Mesodermal cell (in vitro differentiated cells): ENCODE data around the gene REG1B. TPM values are rescaled to one million over a fixed set of nuclear protein-coding genes. Genes with fewer than 3 reads are reported as not detected.

Experiments used
- H3K27ac ChIP-seq: 2 replicates; pipeline ENCODE4 v1.7.0; 2013; ENCODE audit warnings: mild to moderate bottlenecking, low read depth, low read length, moderate library complexity; ENCODE audit not compliant: severe bottlenecking
- H3K36me3 ChIP-seq: 2 replicates; pipeline ENCODE4 v1.7.1; 2013; ENCODE audit warnings: mild to moderate bottlenecking, low read length, moderate library complexity; ENCODE audit not compliant: control insufficient read depth, insufficient read depth
- H3K4me1 ChIP-seq: one replicate; pipeline ENCODE4 v1.7.1; 2013; ENCODE audit warnings: mild to moderate bottlenecking, low read length; ENCODE audit not compliant: insufficient read depth, control insufficient read depth, poor library complexity, severe bottlenecking
- H3K4me3 ChIP-seq: 2 replicates; pipeline ENCODE4 v1.7.0; 2013; ENCODE audit warnings: low read length, control low read depth, mild to moderate bottlenecking; ENCODE audit not compliant: insufficient read depth, poor library complexity, severe bottlenecking; ENCODE audit errors: extremely low read depth
- H3K9me3 ChIP-seq: 2 replicates; pipeline ENCODE4 v1.7.1; 2013; ENCODE audit warnings: mild to moderate bottlenecking, low read length, moderate library complexity; ENCODE audit not compliant: control insufficient read depth
- WGBS, 2 experiments: methylation state at CpG; one replicate each; pipeline ENCODE4 v1.1.5; 2013; ENCODE audit warnings: missing lambda C conversion rate in 2 of 2; ENCODE audit not compliant: insufficient coverage in 2 of 2; 5-methylcytosine and 5-hydroxymethylcytosine counted together
- polyA plus RNA-seq, 2 experiments: library from polyadenylated mRNA; stranded (reverse); fragments of 50-300 nt; gene quantifications; one replicate each; pipeline ENCODE4 v1.2.3, GENCODE V29; 2013

REG1B gene, protein sequence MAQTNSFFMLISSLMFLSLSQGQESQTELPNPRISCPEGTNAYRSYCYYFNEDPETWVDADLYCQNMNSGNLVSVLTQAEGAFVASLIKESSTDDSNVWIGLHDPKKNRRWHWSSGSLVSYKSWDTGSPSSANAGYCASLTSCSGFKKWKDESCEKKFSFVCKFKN
- not detected for polyA plus RNA-seq (2013, experiment 1 of 2)
- not detected for polyA plus RNA-seq (2013, experiment 2 of 2)

DNA sequence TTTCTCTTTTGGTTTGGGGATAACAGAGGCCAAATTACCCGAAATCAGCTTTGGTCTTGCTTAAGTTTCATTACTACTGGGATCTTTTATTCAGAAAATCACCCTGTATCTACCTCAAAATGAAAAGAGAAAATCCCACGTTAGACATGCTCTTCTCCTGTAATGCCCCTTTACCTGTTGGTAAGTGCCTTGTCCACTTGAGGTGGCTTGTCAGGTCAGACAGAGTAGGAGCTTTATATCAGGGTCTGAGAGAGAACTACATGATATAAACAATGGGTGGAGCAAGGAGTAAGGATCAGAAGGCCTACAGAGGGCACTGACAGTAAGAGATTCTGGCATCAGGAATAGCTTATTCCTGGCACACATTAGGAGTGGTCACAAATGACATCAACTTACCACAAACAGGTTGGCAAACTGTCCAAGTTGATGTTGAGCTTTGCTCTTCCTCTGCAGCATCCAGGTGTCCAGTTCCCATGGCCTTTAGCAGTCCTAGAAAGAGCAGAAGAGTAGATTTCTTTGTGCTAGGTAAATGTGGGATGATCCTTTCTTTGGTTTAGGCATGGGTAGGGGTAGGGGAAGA, at the start of gene REG1B:
Gene REG1B (minus strand): TSS at position 209 of the 580 bp plus-strand sequence. CDS start 381 bp downstream, outside the sequence.
- 71% methylated on average over 1 of the region's 2 CpGs; no CpG with 5 or more reads in 1 of the 2 experiments for WGBS, 2 experiments
- H3K36me3 ChIP-seq: no peaks in the 10 kb centered on the region
- H3K27ac ChIP-seq: no peak within 1 kb of the TSS
- H3K4me1 ChIP-seq: no peaks in the 10 kb centered on the region
- no peaks in the 10 kb centered on the region for H3K9me3 ChIP-seq
- H3K4me3 ChIP-seq: no peak within 1 kb of the TSS

DNA sequence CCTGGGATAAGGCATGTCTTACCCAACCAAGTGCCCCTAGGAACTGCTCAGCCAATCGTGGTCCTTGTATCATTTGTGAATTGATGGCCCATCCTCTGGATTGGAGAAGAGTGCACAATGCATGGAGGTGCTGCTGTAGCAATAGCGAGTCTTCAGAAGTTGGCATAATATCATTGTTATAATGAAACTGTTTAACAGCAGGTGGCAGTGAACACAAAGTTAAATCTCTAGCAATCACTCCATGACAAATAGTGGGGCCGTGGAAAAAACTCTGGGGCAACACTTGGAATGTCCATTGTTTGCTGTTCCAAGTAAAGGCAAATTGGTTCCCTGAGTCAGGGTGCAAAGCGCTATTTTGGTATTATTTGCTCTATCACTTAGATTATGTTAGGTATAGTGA, 43.9 kb upstream of the REG1B start:
- H3K9me3 ChIP-seq: no peaks in the 10 kb centered on the region
- no peak overlapping the region for H3K4me3 ChIP-seq
- no peaks in the 10 kb centered on the region for H3K4me1 ChIP-seq
- H3K27ac ChIP-seq: no peak overlapping the region
- 86 to 100% methylated on average over 1 to 3 of the region's 4 CpGs for WGBS, 2 experiments
- no peaks in the 10 kb centered on the region for H3K36me3 ChIP-seq

DNA sequence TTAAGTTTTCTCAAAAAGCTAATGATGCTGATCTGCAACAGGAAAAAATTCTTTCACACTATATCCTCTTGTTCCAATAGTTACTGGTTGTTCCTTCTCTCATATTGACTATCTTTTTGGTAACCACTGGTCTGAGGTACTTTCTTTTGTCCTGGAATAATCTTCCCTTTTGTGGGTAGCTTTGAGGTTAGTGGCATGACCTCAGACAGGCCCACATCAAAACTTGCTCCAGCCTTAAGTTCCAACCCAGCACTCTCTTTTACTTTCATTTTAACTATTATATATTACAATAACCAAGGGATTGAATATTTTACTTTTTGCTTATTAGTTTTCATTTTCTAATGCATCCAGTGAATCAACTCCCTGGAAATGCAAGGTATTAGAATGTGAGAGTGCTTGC, 42.0 kb upstream of the REG1B start:
- Histone ChIP-seq H3K27ac (no peak overlapping the region), H3K9me3 (no peaks in the 10 kb centered on the region), H3K4me3 (no peak overlapping the region), H3K36me3 (no peaks in the 10 kb centered on the region), H3K4me1 (no peaks in the 10 kb centered on the region)

DNA sequence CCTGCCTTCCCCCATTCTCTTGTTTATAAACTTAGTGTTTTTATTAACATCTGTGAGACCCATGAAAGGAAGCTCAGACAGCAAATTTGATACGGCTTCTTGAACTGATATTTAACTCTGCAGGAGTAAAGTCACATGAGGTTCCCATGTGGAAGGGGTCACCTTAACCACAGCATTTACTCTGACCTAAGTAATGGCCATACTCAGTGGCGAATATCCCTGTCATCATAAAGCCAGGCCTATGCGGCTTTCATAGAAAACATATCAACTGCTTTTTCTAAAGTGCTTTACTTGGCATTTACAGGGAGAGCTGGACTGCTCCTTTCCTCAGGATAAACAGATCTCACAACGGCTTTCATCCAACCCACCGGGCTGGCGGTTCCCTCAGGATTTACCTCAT, 41.5 kb upstream of the REG1B start:
- H3K36me3 ChIP-seq: no peaks in the 10 kb centered on the region
- H3K4me3 ChIP-seq: no peak overlapping the region
- H3K4me1 ChIP-seq: no peaks in the 10 kb centered on the region
- H3K9me3 ChIP-seq: no peaks in the 10 kb centered on the region
- H3K27ac ChIP-seq: no peak overlapping the region
- 93 to 96% methylated on average over 3 to 6 of the region's 6 CpGs for WGBS, 2 experiments

DNA sequence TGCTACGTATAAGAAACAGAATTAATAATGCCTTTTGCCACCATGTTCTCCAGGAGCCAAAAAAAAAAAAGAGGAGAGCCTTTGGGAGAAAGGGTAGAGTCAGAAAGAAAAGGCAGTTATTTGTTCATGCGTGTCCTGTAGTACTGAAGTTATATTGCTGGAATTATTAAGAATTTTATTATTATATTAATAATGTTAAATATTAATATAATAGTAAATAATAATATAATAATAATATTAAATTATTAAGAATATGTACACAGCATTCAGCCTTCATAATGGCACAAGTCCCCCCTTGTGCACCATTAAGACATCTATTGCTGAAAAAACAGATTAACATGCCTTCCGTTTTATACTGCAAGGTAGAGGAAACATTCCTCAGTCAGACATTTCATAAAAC, 40.6 kb upstream of the REG1B start:
- H3K9me3 ChIP-seq: no peaks in the 10 kb centered on the region
- no peaks in the 10 kb centered on the region for H3K36me3 ChIP-seq
- H3K27ac ChIP-seq: no peak overlapping the region
- no peaks in the 10 kb centered on the region for H3K4me1 ChIP-seq
- no peak overlapping the region for H3K4me3 ChIP-seq
- no CpG with 5 or more reads among the region's 3 CpGs for WGBS, 2 experiments

DNA sequence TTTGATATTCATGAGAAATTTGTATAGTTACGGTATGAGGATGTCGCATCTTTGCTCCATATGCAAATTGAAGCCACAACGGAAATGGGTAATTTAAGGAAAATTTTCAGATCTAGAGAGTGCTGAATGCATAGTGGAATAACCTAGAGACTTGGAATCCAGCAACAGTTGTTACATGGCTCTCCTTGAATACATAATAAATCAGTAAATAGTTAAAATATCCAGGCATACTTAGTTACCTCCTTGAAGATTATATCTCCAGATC, 37.9 kb upstream of the REG1B start:
- 83 to 100% methylated on average over 2 to 3 of the region's 3 CpGs for WGBS, 2 experiments
- H3K4me1 ChIP-seq: no peaks in the 10 kb centered on the region
- H3K27ac ChIP-seq: no peak overlapping the region
- no peaks in the 10 kb centered on the region for H3K9me3 ChIP-seq
- no peak overlapping the region for H3K4me3 ChIP-seq
- no peaks in the 10 kb centered on the region for H3K36me3 ChIP-seq

DNA sequence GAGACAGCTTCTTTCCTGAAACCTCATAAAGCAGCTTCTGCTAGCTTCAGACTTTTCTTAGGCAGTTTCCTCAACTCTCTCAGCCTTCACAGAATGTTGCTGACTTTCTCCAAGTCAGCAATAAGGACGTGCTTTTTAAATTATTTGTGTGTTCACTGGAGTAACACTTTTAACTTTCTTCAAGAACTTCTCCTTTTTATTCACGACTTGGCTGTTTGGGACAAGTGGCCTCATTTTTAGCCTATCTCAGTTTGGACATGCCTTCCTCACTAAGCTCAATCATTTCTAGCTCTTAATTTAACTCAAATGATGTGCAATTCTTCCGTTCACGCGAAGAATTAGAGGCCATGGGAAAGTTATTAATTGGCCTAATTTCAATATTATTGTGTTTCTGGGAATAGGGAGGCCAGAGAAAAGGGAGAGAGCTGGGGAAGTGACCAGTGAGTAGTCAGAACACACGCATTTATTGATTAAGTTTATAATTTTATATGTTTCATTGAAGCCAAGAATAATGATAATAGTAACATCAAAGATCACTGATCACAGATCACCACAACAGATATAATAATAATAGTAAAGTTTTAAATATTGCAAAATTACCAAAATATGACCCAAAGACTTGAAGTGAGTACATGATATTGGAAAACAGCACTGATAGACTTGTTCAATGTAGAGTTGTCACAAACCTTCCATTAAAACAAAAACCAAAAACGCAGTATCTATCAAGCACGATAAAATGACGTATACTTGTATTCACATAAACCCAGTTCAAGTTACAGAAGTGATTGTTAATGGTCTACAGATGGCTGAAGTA, 37.3 kb upstream of the REG1B start:
- Histone ChIP-seq H3K4me3 (no peak overlapping the region), H3K36me3 (no peaks in the 10 kb centered on the region), H3K4me1 (no peaks in the 10 kb centered on the region), H3K27ac (no peak overlapping the region), H3K9me3 (no peaks in the 10 kb centered on the region)
- WGBS, 2 experiments: 83% methylated on average over 2 of the region's 9 CpGs; no CpG with 5 or more reads in 1 of the 2 experiments

DNA sequence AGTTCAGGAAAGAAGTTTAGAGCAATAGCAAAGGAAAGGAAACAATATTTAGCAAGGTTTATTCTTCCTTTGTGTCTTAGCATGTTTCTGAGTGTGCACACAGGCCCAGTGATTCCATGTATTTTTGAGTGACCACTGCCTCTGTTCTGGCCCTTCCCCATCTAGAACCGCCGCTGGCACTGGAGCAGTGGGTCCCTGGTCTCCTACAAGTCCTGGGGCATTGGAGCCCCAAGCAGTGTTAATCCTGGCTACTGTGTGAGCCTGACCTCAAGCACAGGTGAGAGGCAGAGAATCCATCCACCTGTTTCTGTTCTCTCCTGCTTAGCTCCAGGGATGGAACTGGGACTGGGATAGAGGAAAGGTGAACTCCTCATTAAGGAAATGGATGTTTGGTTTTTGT, 34.9 kb upstream of the REG1B start:
- H3K4me1 ChIP-seq: no peaks in the 10 kb centered on the region
- H3K36me3 ChIP-seq: no peaks in the 10 kb centered on the region
- H3K4me3 ChIP-seq: no peak overlapping the region
- no peak overlapping the region for H3K27ac ChIP-seq
- no peaks in the 10 kb centered on the region for H3K9me3 ChIP-seq
- 93 to 100% methylated on average over 2 of the region's 2 CpGs for WGBS, 2 experiments

DNA sequence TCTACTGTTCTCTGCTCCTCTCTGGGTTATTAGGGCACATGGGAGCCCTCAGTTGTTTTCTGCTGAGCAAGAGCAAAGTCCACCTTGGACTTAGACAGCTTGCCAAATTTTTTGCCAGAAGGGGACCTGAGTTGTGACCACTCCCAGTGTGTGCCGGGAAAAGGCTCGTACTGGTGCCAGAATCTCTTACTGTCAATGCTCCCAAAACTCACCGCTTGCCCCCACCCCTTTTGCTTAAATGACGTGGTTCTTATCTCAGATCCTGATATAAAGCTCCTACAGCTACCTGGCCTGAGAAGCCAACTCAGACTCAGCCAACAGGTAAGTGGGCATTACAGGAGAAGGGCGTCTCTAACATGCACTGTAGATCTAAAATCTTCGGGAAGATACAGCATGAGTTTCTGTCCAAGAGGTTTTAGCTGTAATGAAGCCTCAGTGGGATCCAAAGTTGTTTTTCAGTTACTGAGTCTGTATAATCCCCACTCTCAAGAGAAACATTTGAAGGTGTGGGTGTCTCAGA, 32.5 kb upstream of the REG1B start, which contains the start of gene REG1A:
Gene REG1A (plus strand): TSS at position 295 of the 520 bp plus-strand sequence. CDS start 374 bp downstream, outside the sequence.
- Histone ChIP-seq H3K9me3 (no peaks in the 10 kb centered on the region), H3K27ac (no peak within 1 kb of the TSS), H3K4me3 (no peak within 1 kb of the TSS), H3K36me3 (no peaks in the 10 kb centered on the region), H3K4me1 (no peaks in the 10 kb centered on the region)
- 71 to 78% methylated on average over 5 to 6 of the region's 6 CpGs for WGBS, 2 experiments

DNA sequence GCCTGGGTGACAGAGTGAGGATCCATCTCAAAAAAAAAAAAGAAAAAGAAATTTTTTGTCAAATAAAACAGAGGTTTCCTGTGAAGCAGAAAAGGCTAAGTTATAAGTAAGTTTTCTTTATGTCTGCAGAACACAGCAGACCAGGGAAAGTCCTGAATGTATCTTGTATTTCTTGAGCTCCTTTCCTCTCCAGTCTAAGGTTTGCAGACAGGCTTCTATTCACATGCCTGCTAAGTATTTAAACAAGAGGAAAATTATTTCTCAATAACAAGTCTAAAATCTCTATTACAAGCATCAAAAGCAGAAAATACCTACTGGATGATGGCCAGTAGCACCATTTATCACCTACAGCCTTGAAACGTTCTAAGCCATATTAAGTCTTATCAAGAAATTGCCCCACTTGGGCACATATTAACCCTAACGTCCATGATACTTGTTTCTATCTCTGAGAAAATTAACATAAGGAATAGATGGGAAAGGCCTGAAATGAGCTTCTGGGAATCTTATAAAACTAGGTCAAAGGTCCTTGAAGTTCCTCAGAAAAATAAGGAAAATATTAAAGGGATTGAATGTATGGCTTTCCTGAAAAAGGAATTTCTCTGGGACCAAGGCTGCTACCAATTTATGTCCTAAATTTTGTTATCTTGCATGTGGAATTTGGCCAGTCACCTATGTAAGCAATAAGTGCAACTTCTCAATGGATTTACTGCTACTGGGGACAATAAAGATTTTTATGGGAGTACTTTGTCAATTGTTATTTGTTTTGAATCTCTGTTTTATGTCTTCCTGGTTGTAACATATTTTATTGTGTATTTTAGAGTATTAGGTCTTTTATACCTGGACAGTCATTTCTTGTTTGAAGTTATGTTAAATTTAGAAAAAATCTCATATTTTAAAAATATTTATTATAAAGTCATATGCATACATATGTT, 29.5 kb upstream of the REG1B start:
- WGBS, 2 experiments: 100% methylated on average over 1 of the region's 2 CpGs; no CpG with 5 or more reads in 1 of the 2 experiments
- H3K36me3 ChIP-seq: no peaks in the 10 kb centered on the region
- H3K27ac ChIP-seq: no peak overlapping the region
- H3K4me3 ChIP-seq: no peak overlapping the region
- H3K4me1 ChIP-seq: no peaks in the 10 kb centered on the region
- no peaks in the 10 kb centered on the region for H3K9me3 ChIP-seq
